ENCODE data around the gene TRERF1.

GRCh38 chr6:42451333-42452170 is at the start of gene TRERF1:
- TF ChIP-seq ZFP30 (CRISPR knock-in tag; IDR thresholded peaks at IDR 0.05) (no peak), TCF4 (CRISPR knock-in tag; IDR thresholded peaks at IDR 0.05; ENCODE audit: borderline replicate concordance) (no peak), TOX (CRISPR knock-in tag; IDR thresholded peaks at IDR 0.05; ENCODE audit: borderline replicate concordance) (no peak), ZNF70 (CRISPR knock-in tag; IDR thresholded peaks at IDR 0.05) (no peak), OSR1 (CRISPR knock-in tag; IDR thresholded peaks at IDR 0.05) (no peak), ZFP3 (CRISPR knock-in tag; IDR thresholded peaks at IDR 0.05) (no peak), CREB5 (CRISPR knock-in tag; IDR thresholded peaks at IDR 0.05; ENCODE audit: low read depth) (no peak), RARB (CRISPR knock-in tag; IDR thresholded peaks at IDR 0.05) (no peak), PPARA (CRISPR knock-in tag; IDR thresholded peaks at IDR 0.05; ENCODE audit: borderline replicate concordance) (no peak)
- TF ChIP-seq, protein P1, sequence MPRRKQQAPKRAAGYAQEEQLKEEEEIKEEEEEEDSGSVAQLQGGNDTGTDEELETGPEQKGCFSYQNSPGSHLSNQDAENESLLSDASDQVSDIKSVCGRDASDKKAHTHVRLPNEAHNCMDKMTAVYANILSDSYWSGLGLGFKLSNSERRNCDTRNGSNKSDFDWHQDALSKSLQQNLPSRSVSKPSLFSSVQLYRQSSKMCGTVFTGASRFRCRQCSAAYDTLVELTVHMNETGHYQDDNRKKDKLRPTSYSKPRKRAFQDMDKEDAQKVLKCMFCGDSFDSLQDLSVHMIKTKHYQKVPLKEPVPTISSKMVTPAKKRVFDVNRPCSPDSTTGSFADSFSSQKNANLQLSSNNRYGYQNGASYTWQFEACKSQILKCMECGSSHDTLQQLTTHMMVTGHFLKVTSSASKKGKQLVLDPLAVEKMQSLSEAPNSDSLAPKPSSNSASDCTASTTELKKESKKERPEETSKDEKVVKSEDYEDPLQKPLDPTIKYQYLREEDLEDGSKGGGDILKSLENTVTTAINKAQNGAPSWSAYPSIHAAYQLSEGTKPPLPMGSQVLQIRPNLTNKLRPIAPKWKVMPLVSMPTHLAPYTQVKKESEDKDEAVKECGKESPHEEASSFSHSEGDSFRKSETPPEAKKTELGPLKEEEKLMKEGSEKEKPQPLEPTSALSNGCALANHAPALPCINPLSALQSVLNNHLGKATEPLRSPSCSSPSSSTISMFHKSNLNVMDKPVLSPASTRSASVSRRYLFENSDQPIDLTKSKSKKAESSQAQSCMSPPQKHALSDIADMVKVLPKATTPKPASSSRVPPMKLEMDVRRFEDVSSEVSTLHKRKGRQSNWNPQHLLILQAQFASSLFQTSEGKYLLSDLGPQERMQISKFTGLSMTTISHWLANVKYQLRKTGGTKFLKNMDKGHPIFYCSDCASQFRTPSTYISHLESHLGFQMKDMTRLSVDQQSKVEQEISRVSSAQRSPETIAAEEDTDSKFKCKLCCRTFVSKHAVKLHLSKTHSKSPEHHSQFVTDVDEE (CRISPR knock-in tag; IDR thresholded peaks at IDR 0.05), result no peak
